ENCODE results near the gene TM4SF1. TPM values are rescaled to one million over a fixed set of nuclear protein-coding genes. Genes with fewer than 3 reads are reported as not detected.

Gene TM4SF1
- total RNA-seq, 2 experiments from 2014 or later, result not detected

GRCh38 chr3:149417727-149418126 lies 40.3 kb upstream of the TM4SF1 start:
- intact Hi-C loops (cut with micrococcal nuclease), result no loop called here
- POLR2A ChIA-PET, result no interaction called here
- TF ChIP-seq CTCF (IDR thresholded peaks at IDR 0.05), result no peak

GRCh38 chr3:149417174-149417573 lies 39.7 kb upstream of the TM4SF1 start:
- CTCF ChIA-PET, result no interaction called here
- Mint-ChIP-seq H3K27me3 (peaks cover 5% of the 10 kb centered on the region), H3K9me3 (no peaks in the 10 kb centered on the region), H3K27ac (no peak overlapping the region), H3K4me1 (ENCODE audit: low read depth) (no peaks in the 10 kb centered on the region), H3K36me3 (ENCODE audit: low read depth) (no peaks in the 10 kb centered on the region), H3K4me3 (no peak overlapping the region)
- no peak for TF ChIP-seq CTCF (IDR thresholded peaks at IDR 0.05)
- ATAC-seq (no peak), DNase-seq (no peak)
- intact Hi-C loops (cut with micrococcal nuclease), result no loop called here
- POLR2A ChIA-PET, result no interaction called here

More at GRCh38 chr3:149417727-149418126, 40.3 kb upstream of the TM4SF1 start:
- H3K27ac Mint-ChIP-seq, result no peak overlapping the region
- CTCF ChIA-PET, result no interaction called here
- peaks cover 5% of the 10 kb centered on the region for H3K27me3 Mint-ChIP-seq
- no peak overlapping the region for H3K4me3 Mint-ChIP-seq
- no peaks in the 10 kb centered on the region for H3K9me3 Mint-ChIP-seq
- ATAC-seq (no peak), DNase-seq (no peak)
- no peaks in the 10 kb centered on the region for H3K36me3 Mint-ChIP-seq (ENCODE audit: low read depth)
- no peaks in the 10 kb centered on the region for H3K4me1 Mint-ChIP-seq (ENCODE audit: low read depth)

- DNase-seq (no peak), ATAC-seq (no peak)
- no peaks in the 10 kb centered on the region for H3K4me1 Mint-ChIP-seq (ENCODE audit: low read depth)
- H3K27me3 Mint-ChIP-seq, result peaks cover 5% of the 10 kb centered on the region
- POLR2A ChIA-PET, result no interaction called here
- no peak for TF ChIP-seq CTCF (IDR thresholded peaks at IDR 0.05)
- H3K4me3 Mint-ChIP-seq, result no peak overlapping the region
- CTCF ChIA-PET, result interaction anchor here (1.1 kb wide), 1 partner anchor 16 kb away, joined by 3 read pairs; no protein-coding TSS in a partner anchor
- intact Hi-C loops (cut with micrococcal nuclease), result no loop called here
- no peaks in the 10 kb centered on the region for H3K36me3 Mint-ChIP-seq (ENCODE audit: low read depth)
- H3K9me3 Mint-ChIP-seq, result no peaks in the 10 kb centered on the region
- H3K27ac Mint-ChIP-seq, result no peak overlapping the region
These were observed 38.0 kb upstream of the TM4SF1 start for GRCh38 chr3:149415484-149415883.

GRCh38 chr3:149414557-149415231 lies 37.2 kb upstream of the TM4SF1 start:
- no peaks in the 10 kb centered on the region for H3K36me3 Mint-ChIP-seq (ENCODE audit: low read depth)
- peaks cover 5% of the 10 kb centered on the region for H3K27me3 Mint-ChIP-seq
- POLR2A ChIA-PET, result no interaction called here
- no peaks in the 10 kb centered on the region for H3K4me1 Mint-ChIP-seq (ENCODE audit: low read depth)
- no peak for TF ChIP-seq CTCF (IDR thresholded peaks at IDR 0.05)
- ATAC-seq, result no peak
- DNase-seq, result no peak
- intact Hi-C loops (cut with micrococcal nuclease), result no loop called here
- CTCF ChIA-PET, result no interaction called here
- H3K27ac Mint-ChIP-seq, result no peak overlapping the region
- no peaks in the 10 kb centered on the region for H3K9me3 Mint-ChIP-seq
- H3K4me3 Mint-ChIP-seq, result no peak overlapping the region

GRCh38 chr3:149411583-149411982 lies 34.1 kb upstream of the TM4SF1 start:
- TF ChIP-seq CTCF (IDR thresholded peaks at IDR 0.05), result no peak
- Mint-ChIP-seq H3K36me3 (ENCODE audit: low read depth) (no peaks in the 10 kb centered on the region), H3K27ac (no peak overlapping the region), H3K4me3 (no peak overlapping the region), H3K27me3 (peaks cover 5% of the 10 kb centered on the region), H3K9me3 (no peaks in the 10 kb centered on the region), H3K4me1 (ENCODE audit: low read depth) (no peaks in the 10 kb centered on the region)
- ATAC-seq (no peak), DNase-seq (no peak)
- POLR2A ChIA-PET, result no interaction called here
- CTCF ChIA-PET, result interaction anchor here (1.3 kb wide), 1 partner anchor 10 kb away, joined by 3 read pairs; no protein-coding TSS in a partner anchor
- intact Hi-C loops (cut with micrococcal nuclease), result no loop called here

Measured in activated CD8-positive, alpha-beta T cell treated with anti-CD3 and anti-CD28 coated beads for 36 hours (primary cell).